ENCODE data around the gene SLC26A8. TPM values are rescaled to one million over a fixed set of nuclear protein-coding genes. Genes with fewer than 3 reads are reported as not detected.

SLC26A8 gene
- total RNA-seq, 1 donor from 2014 or later: not detected

GRCh38 chr6:36025932-36026327 is 1.5 kb upstream of the SLC26A8 start:
- Histone ChIP-seq H3K9me3 (ENCODE audit: insufficient read depth, low read depth, low read length) (no peaks in the 10 kb centered on the region), H2AFZ (ENCODE audit: low read depth, low read length) (no peak overlapping the region), H3K27ac (ENCODE audit: low read depth, low read length) (no peak overlapping the region), H3K9ac (ENCODE audit: low read length) (no peak overlapping the region), H3K27me3 (ENCODE audit: insufficient read depth, low read length) (no peaks in the 10 kb centered on the region), H3K4me3 (ENCODE audit: insufficient read depth, low read depth, low read length) (no peak overlapping the region), H3K4me2 (ENCODE audit: low read length) (peak overlapping the region; percentile 43), H3K36me3 (ENCODE audit: insufficient read depth, low read length) (no peaks in the 10 kb centered on the region), H3K79me2 (ENCODE audit: insufficient read depth, low read length) (peaks cover 33% of the 10 kb centered on the region), H3K4me1 (ENCODE audit: insufficient read depth, low read length) (peaks cover 4% of the 10 kb centered on the region), H4K20me1 (ENCODE audit: insufficient read depth, low read length) (peaks cover 18% of the 10 kb centered on the region)
- peaks cover 2% of the 10 kb centered on the region for H3K36me3 Mint-ChIP-seq (ENCODE audit: low read depth, unreplicated experiment)
- peaks cover 4% of the 10 kb centered on the region for H3K9me3 Mint-ChIP-seq (ENCODE audit: unreplicated experiment)
- peaks cover 26% of the 10 kb centered on the region for H3K4me1 Mint-ChIP-seq (ENCODE audit: low read depth, unreplicated experiment)
- H3K27ac Mint-ChIP-seq (ENCODE audit: unreplicated experiment): no peak overlapping the region
- TF ChIP-seq EZH2 (IDR thresholded peaks at IDR 0.05; ENCODE audit: insufficient read depth, low read length) (no peak), CTCF (IDR thresholded peaks at IDR 0.05; ENCODE audit: insufficient read depth, low read depth, low read length) (no peak)
- DNase-seq (ENCODE audit: low read depth): peak; percentile 44
- H3K27me3 Mint-ChIP-seq (ENCODE audit: low read depth, unreplicated experiment): peaks cover 11% of the 10 kb centered on the region
- H3K4me3 Mint-ChIP-seq (ENCODE audit: unreplicated experiment): peak overlapping the region; percentile 54
- no peak for FAIRE-seq

GRCh38 chr6:36025260-36025931 is 955 bp upstream of the SLC26A8 start:
- peaks cover 11% of the 10 kb centered on the region for H3K27me3 Mint-ChIP-seq (ENCODE audit: low read depth, unreplicated experiment)
- Histone ChIP-seq H3K36me3 (ENCODE audit: insufficient read depth, low read length) (no peaks in the 10 kb centered on the region), H3K27me3 (ENCODE audit: insufficient read depth, low read length) (no peaks in the 10 kb centered on the region), H3K4me3 (ENCODE audit: insufficient read depth, low read depth, low read length) (no peak overlapping the region), H3K4me2 (ENCODE audit: low read length) (peak overlapping the region; percentile 43), H2AFZ (ENCODE audit: low read depth, low read length) (peak overlapping the region; percentile 29), H3K9me3 (ENCODE audit: insufficient read depth, low read depth, low read length) (no peaks in the 10 kb centered on the region), H3K4me1 (ENCODE audit: insufficient read depth, low read length) (peaks cover 4% of the 10 kb centered on the region), H4K20me1 (ENCODE audit: insufficient read depth, low read length) (peaks cover 12% of the 10 kb centered on the region), H3K79me2 (ENCODE audit: insufficient read depth, low read length) (peaks cover 28% of the 10 kb centered on the region), H3K27ac (ENCODE audit: low read depth, low read length) (no peak overlapping the region), H3K9ac (ENCODE audit: low read length) (no peak overlapping the region)
- DNase-seq (ENCODE audit: low read depth) (peak; percentile 68), FAIRE-seq (no peak)
- H3K4me3 Mint-ChIP-seq (ENCODE audit: unreplicated experiment): no peak overlapping the region
- H3K27ac Mint-ChIP-seq (ENCODE audit: unreplicated experiment): no peak overlapping the region
- H3K9me3 Mint-ChIP-seq (ENCODE audit: unreplicated experiment): peaks cover 4% of the 10 kb centered on the region
- H3K4me1 Mint-ChIP-seq (ENCODE audit: low read depth, unreplicated experiment): peaks cover 24% of the 10 kb centered on the region
- peaks cover 2% of the 10 kb centered on the region for H3K36me3 Mint-ChIP-seq (ENCODE audit: low read depth, unreplicated experiment)
- no peak for TF ChIP-seq EZH2 (IDR thresholded peaks at IDR 0.05; ENCODE audit: insufficient read depth, low read length)
- TF ChIP-seq CTCF (IDR thresholded peaks at IDR 0.05; ENCODE audit: insufficient read depth, low read depth, low read length): no peak

GRCh38 chr6:36020154-36020553 is 4.3 kb downstream of the SLC26A8 start:
- Mint-ChIP-seq H3K4me3 (ENCODE audit: unreplicated experiment) (no peak overlapping the region), H3K27ac (ENCODE audit: unreplicated experiment) (no peak overlapping the region), H3K27me3 (ENCODE audit: low read depth, unreplicated experiment) (peaks cover 15% of the 10 kb centered on the region), H3K4me1 (ENCODE audit: low read depth, unreplicated experiment) (peaks cover 4% of the 10 kb centered on the region), H3K9me3 (ENCODE audit: unreplicated experiment) (peaks cover 4% of the 10 kb centered on the region), H3K36me3 (ENCODE audit: low read depth, unreplicated experiment) (no peaks in the 10 kb centered on the region)
- no peaks in the 10 kb centered on the region for H4K20me1 ChIP-seq (ENCODE audit: insufficient read depth, low read length)
- H2AFZ ChIP-seq (ENCODE audit: low read depth, low read length): no peak overlapping the region
- no peak for FAIRE-seq
- no peak overlapping the region for H3K4me2 ChIP-seq (ENCODE audit: low read length)
- H3K9me3 ChIP-seq (ENCODE audit: insufficient read depth, low read depth, low read length): no peaks in the 10 kb centered on the region
- no peaks in the 10 kb centered on the region for H3K4me1 ChIP-seq (ENCODE audit: insufficient read depth, low read length)
- no peak for TF ChIP-seq EZH2 (IDR thresholded peaks at IDR 0.05; ENCODE audit: insufficient read depth, low read length)
- TF ChIP-seq CTCF (IDR thresholded peaks at IDR 0.05; ENCODE audit: insufficient read depth, low read depth, low read length): no peak
- H3K27me3 ChIP-seq (ENCODE audit: insufficient read depth, low read length): peaks cover 3% of the 10 kb centered on the region
- H3K4me3 ChIP-seq (ENCODE audit: insufficient read depth, low read depth, low read length): no peak overlapping the region
- H3K36me3 ChIP-seq (ENCODE audit: insufficient read depth, low read length): no peaks in the 10 kb centered on the region
- no peak overlapping the region for H3K27ac ChIP-seq (ENCODE audit: low read depth, low read length)
- no peak for DNase-seq (ENCODE audit: low read depth)
- no peaks in the 10 kb centered on the region for H3K79me2 ChIP-seq (ENCODE audit: insufficient read depth, low read length)
- no peak overlapping the region for H3K9ac ChIP-seq (ENCODE audit: low read length)
